SK-N-SH treated with all-trans-retinoic acid at 6 μM for 48 hours (cell line): Measurements from ENCODE around the gene CRCP.

Source experiments
- CREB5 ChIP-seq: fragments of 250-450 bp; sonication (Bioruptor Pico); IDR thresholded peaks from 2 replicates; pipeline ENCODE4 v1.5.1; 2020; ENCODE audit warnings: low read depth, mild to moderate bottlenecking, moderate library complexity
- CSDC2 ChIP-seq: fragments of 250-450 bp; sonication (Bioruptor Pico); IDR thresholded peaks from 2 replicates; pipeline ENCODE4 v1.5.0; 2020; ENCODE audit warnings: mild to moderate bottlenecking, moderate library complexity
- ESRRG ChIP-seq: fragments of 250-450 bp; sonication (Bioruptor Pico); IDR thresholded peaks from 2 replicates; pipeline ENCODE4 v1.6.1; 2021; ENCODE audit warnings: mild to moderate bottlenecking
- ISL1 ChIP-seq: fragments of 250-450 bp; sonication (Bioruptor Pico); IDR thresholded peaks from 2 replicates; pipeline ENCODE4 v2.1.2; 2022; ENCODE audit warnings: mild to moderate bottlenecking, moderate library complexity
- PPARA ChIP-seq: fragments of 250-450 bp; sonication (Bioruptor Pico); IDR thresholded peaks from 2 replicates; pipeline ENCODE4 v1.5.0; 2020; ENCODE audit warnings: mild to moderate bottlenecking, borderline replicate concordance
- RARB ChIP-seq: fragments of 250-450 bp; sonication (Bioruptor Pico); IDR thresholded peaks from 2 replicates; pipeline ENCODE4 v1.8.0; 2021; ENCODE audit warnings: mild to moderate bottlenecking, moderate library complexity
- SNAI2 ChIP-seq: fragments of 250-450 bp; sonication (Bioruptor Pico); IDR thresholded peaks from 2 replicates; pipeline ENCODE4 v1.5.0; 2020; ENCODE audit warnings: mild to moderate bottlenecking, moderate library complexity
- TCF4 ChIP-seq: fragments of 250-450 bp; sonication (Bioruptor Pico); IDR thresholded peaks from 2 replicates; pipeline ENCODE4 v1.8.0; 2021; ENCODE audit warnings: mild to moderate bottlenecking, moderate library complexity, borderline replicate concordance
- TOX ChIP-seq: fragments of 250-450 bp; sonication (Bioruptor Pico); IDR thresholded peaks from 2 replicates; pipeline ENCODE4 v1.8.0; 2021; ENCODE audit warnings: mild to moderate bottlenecking, moderate library complexity, borderline replicate concordance
- ZC3H10 ChIP-seq: fragments of 250-450 bp; sonication (Bioruptor Pico); IDR thresholded peaks from 2 replicates; pipeline ENCODE4 v1.5.1; 2021; ENCODE audit warnings: mild to moderate bottlenecking, moderate library complexity
- ZNF70 ChIP-seq: fragments of 450-650 bp; formaldehyde crosslinking; IDR thresholded peaks from 2 replicates; pipeline ENCODE4 v1.5.0; 2020; ENCODE audit warnings: mild to moderate bottlenecking, moderate library complexity
- ZNF8 ChIP-seq: fragments of 450-650 bp; formaldehyde crosslinking; IDR thresholded peaks from 2 replicates; pipeline ENCODE4 v1.5.0; 2020; ENCODE audit warnings: mild to moderate bottlenecking, moderate library complexity
- TF ChIP-seq, protein P1 (sequence below): fragments of 250-450 bp; sonication (Bioruptor Pico); IDR thresholded peaks from 2 replicates; pipeline ENCODE4 v1.8.0; 2020; ENCODE audit warnings: mild to moderate bottlenecking, moderate library complexity, borderline replicate concordance

DNA sequence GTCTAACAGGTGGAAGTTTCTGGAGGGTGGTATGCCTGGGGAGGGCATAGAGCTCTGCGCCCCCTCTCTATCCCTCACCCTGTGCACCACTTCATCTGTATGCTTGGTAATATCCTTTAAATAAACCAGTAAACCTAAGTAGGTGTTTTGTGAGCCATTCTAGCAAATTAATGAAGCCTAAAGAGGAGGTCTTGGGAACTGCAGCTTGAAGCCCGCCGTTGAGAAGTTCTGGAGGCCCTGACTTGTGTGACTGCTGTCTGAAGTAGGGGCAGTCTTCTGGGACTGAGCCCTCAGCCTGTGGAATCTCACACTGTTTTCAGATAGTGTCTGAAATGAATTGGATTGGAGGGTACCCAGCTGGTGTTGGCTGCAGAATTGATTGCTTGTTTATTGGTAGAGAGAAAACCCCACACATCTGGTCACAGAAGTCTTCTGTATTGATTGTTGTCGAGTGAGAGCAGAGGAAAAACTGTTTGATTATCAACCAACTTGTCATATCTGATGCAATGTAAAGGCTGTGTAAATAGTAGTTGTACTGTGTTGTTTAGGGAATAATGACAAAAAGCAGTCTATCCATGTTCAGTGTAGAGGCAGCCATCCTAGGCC, 4.7 kb downstream of the CRCP start:
- no peak for TF ChIP-seq RARB
- TF ChIP-seq, protein P1, sequence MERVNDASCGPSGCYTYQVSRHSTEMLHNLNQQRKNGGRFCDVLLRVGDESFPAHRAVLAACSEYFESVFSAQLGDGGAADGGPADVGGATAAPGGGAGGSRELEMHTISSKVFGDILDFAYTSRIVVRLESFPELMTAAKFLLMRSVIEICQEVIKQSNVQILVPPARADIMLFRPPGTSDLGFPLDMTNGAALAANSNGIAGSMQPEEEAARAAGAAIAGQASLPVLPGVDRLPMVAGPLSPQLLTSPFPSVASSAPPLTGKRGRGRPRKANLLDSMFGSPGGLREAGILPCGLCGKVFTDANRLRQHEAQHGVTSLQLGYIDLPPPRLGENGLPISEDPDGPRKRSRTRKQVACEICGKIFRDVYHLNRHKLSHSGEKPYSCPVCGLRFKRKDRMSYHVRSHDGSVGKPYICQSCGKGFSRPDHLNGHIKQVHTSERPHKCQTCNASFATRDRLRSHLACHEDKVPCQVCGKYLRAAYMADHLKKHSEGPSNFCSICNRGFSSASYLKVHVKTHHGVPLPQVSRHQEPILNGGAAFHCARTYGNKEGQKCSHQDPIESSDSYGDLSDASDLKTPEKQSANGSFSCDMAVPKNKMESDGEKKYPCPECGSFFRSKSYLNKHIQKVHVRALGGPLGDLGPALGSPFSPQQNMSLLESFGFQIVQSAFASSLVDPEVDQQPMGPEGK, result no peak
- TF ChIP-seq PPARA (CRISPR knock-in tag), result no peak
- no peak for TF ChIP-seq ZNF70 (CRISPR knock-in tag)
- TF ChIP-seq ZC3H10 (CRISPR knock-in tag), result no peak
- no peak for TF ChIP-seq TOX (CRISPR knock-in tag)
- TF ChIP-seq SNAI2 (CRISPR knock-in tag), result no peak
- TF ChIP-seq TCF4 (CRISPR knock-in tag), result no peak
- TF ChIP-seq ISL1 (CRISPR knock-in tag), result no peak
- TF ChIP-seq ZNF8 (CRISPR knock-in tag), result no peak
- no peak for TF ChIP-seq CREB5 (CRISPR knock-in tag)
- TF ChIP-seq CSDC2, result 0 out of 2 replicates have a peak, but pooled peaks have one; percentile 11
- TF ChIP-seq ESRRG (CRISPR knock-in tag), result no peak
